ENCODE measurements around the gene MMP10. TPM values are rescaled to one million over a fixed set of nuclear protein-coding genes. Genes with fewer than 3 reads are reported as not detected.

MMP10 gene
- total and polyA plus RNA-seq, 2 experiments from 2014 or later, result 0.10 TPM; not detected in 1

DNA sequence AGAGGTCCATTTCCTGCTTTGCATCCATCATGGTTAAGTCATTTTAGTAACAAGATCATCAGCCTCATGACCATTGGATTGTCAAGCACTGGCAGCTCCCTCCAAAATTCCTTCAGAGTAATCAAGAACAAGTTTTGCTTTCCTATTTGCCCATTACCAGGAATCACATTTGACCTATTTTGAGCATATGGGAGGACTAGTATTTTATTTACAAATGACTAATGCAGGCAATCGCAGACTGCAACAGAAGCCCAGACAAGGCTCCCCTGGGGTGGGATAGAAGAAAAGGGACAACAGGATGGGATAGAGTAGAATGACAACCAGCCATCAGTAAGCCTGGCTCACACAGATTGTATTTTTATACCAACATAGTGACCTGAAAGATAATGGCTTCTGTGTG, 9.1 kb downstream of the MMP10 start:
- H3K79me2 ChIP-seq (replicated peaks; ENCODE audit: insufficient read depth), result no peaks in the 10 kb centered on the region
- peaks cover 8% of the 10 kb centered on the region for H3K9me2 ChIP-seq (ENCODE audit: insufficient read depth)
- no peaks in the 10 kb centered on the region for H4K20me1 ChIP-seq (replicated peaks; ENCODE audit: insufficient read depth)
- no peak overlapping the region for H3K27ac ChIP-seq (ENCODE audit: low read depth)
- no peaks in the 10 kb centered on the region for H3K36me3 ChIP-seq (ENCODE audit: insufficient read depth)
- no peaks in the 10 kb centered on the region for H3K4me1 Mint-ChIP-seq
- H3K4me3 ChIP-seq, result no peak overlapping the region
- ATAC-seq (no peak), DNase-seq (ENCODE audit: low spot score) (no peak)
- H3K4me2 ChIP-seq, result no peak overlapping the region
- TF ChIP-seq CREB1 (CRISPR knock-in tag; IDR thresholded peaks at IDR 0.05; ENCODE audit: low read depth) (no peak), STAT1 (IDR thresholded peaks at IDR 0.05; ENCODE audit: unreplicated experiment) (no peak), POLR2AphosphoS5 (IDR thresholded peaks at IDR 0.05; ENCODE audit: low read depth) (no peak), EZH2 (IDR thresholded peaks at IDR 0.05; ENCODE audit: low read depth, unreplicated experiment) (no peak), NANOG (IDR thresholded peaks at IDR 0.05; ENCODE audit: borderline replicate concordance) (no peak), EZH2phosphoT487 (IDR thresholded peaks at IDR 0.05; ENCODE audit: unreplicated experiment) (no peak), JUNB (IDR thresholded peaks at IDR 0.05; ENCODE audit: unreplicated experiment) (no peak), ZNF114 (CRISPR knock-in tag; IDR thresholded peaks at IDR 0.05) (no peak), ZNF331 (CRISPR knock-in tag; IDR thresholded peaks at IDR 0.05; ENCODE audit: low read depth) (no peak)
- TF ChIP-seq, protein P1, sequence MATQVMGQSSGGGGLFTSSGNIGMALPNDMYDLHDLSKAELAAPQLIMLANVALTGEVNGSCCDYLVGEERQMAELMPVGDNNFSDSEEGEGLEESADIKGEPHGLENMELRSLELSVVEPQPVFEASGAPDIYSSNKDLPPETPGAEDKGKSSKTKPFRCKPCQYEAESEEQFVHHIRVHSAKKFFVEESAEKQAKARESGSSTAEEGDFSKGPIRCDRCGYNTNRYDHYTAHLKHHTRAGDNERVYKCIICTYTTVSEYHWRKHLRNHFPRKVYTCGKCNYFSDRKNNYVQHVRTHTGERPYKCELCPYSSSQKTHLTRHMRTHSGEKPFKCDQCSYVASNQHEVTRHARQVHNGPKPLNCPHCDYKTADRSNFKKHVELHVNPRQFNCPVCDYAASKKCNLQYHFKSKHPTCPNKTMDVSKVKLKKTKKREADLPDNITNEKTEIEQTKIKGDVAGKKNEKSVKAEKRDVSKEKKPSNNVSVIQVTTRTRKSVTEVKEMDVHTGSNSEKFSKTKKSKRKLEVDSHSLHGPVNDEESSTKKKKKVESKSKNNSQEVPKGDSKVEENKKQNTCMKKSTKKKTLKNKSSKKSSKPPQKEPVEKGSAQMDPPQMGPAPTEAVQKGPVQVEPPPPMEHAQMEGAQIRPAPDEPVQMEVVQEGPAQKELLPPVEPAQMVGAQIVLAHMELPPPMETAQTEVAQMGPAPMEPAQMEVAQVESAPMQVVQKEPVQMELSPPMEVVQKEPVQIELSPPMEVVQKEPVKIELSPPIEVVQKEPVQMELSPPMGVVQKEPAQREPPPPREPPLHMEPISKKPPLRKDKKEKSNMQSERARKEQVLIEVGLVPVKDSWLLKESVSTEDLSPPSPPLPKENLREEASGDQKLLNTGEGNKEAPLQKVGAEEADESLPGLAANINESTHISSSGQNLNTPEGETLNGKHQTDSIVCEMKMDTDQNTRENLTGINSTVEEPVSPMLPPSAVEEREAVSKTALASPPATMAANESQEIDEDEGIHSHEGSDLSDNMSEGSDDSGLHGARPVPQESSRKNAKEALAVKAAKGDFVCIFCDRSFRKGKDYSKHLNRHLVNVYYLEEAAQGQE (IDR thresholded peaks at IDR 0.05; ENCODE audit: unreplicated experiment), result no peak
- TF ChIP-seq, protein P2, sequence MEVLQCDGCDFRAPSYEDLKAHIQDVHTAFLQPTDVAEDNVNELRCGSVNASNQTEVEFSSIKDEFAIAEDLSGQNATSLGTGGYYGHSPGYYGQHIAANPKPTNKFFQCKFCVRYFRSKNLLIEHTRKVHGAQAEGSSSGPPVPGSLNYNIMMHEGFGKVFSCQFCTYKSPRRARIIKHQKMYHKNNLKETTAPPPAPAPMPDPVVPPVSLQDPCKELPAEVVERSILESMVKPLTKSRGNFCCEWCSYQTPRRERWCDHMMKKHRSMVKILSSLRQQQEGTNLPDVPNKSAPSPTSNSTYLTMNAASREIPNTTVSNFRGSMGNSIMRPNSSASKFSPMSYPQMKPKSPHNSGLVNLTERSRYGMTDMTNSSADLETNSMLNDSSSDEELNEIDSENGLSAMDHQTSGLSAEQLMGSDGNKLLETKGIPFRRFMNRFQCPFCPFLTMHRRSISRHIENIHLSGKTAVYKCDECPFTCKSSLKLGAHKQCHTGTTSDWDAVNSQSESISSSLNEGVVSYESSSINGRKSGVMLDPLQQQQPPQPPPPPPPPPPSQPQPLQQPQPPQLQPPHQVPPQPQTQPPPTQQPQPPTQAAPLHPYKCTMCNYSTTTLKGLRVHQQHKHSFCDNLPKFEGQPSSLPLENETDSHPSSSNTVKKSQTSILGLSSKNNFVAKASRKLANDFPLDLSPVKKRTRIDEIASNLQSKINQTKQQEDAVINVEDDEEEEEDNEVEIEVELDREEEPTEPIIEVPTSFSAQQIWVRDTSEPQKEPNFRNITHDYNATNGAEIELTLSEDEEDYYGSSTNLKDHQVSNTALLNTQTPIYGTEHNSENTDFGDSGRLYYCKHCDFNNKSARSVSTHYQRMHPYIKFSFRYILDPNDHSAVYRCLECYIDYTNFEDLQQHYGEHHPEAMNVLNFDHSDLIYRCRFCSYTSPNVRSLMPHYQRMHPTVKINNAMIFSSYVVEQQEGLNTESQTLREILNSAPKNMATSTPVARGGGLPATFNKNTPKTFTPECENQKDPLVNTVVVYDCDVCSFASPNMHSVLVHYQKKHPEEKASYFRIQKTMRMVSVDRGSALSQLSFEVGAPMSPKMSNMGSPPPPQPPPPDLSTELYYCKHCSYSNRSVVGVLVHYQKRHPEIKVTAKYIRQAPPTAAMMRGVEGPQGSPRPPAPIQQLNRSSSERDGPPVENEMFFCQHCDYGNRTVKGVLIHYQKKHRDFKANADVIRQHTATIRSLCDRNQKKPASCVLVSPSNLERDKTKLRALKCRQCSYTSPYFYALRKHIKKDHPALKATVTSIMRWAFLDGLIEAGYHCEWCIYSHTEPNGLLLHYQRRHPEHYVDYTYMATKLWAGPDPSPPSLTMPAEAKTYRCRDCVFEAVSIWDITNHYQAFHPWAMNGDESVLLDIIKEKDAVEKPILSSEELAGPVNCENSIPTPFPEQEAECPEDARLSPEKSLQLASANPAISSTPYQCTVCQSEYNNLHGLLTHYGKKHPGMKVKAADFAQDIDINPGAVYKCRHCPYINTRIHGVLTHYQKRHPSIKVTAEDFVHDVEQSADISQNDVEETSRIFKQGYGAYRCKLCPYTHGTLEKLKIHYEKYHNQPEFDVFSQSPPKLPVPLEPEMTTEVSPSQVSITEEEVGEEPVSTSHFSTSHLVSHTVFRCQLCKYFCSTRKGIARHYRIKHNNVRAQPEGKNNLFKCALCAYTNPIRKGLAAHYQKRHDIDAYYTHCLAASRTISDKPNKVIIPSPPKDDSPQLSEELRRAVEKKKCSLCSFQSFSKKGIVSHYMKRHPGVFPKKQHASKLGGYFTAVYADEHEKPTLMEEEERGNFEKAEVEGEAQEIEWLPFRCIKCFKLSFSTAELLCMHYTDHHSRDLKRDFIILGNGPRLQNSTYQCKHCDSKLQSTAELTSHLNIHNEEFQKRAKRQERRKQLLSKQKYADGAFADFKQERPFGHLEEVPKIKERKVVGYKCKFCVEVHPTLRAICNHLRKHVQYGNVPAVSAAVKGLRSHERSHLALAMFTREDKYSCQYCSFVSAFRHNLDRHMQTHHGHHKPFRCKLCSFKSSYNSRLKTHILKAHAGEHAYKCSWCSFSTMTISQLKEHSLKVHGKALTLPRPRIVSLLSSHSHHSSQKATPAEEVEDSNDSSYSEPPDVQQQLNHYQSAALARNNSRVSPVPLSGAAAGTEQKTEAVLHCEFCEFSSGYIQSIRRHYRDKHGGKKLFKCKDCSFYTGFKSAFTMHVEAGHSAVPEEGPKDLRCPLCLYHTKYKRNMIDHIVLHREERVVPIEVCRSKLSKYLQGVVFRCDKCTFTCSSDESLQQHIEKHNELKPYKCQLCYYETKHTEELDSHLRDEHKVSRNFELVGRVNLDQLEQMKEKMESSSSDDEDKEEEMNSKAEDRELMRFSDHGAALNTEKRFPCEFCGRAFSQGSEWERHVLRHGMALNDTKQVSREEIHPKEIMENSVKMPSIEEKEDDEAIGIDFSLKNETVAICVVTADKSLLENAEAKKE (CRISPR knock-in tag; IDR thresholded peaks at IDR 0.05), result no peak
- TF ChIP-seq, protein P3, sequence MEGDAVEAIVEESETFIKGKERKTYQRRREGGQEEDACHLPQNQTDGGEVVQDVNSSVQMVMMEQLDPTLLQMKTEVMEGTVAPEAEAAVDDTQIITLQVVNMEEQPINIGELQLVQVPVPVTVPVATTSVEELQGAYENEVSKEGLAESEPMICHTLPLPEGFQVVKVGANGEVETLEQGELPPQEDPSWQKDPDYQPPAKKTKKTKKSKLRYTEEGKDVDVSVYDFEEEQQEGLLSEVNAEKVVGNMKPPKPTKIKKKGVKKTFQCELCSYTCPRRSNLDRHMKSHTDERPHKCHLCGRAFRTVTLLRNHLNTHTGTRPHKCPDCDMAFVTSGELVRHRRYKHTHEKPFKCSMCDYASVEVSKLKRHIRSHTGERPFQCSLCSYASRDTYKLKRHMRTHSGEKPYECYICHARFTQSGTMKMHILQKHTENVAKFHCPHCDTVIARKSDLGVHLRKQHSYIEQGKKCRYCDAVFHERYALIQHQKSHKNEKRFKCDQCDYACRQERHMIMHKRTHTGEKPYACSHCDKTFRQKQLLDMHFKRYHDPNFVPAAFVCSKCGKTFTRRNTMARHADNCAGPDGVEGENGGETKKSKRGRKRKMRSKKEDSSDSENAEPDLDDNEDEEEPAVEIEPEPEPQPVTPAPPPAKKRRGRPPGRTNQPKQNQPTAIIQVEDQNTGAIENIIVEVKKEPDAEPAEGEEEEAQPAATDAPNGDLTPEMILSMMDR (conservative IDR thresholded peaks at IDR 0.05; ENCODE audit: low read depth in 2 of 2), result no peak
- TF ChIP-seq, protein P4, sequence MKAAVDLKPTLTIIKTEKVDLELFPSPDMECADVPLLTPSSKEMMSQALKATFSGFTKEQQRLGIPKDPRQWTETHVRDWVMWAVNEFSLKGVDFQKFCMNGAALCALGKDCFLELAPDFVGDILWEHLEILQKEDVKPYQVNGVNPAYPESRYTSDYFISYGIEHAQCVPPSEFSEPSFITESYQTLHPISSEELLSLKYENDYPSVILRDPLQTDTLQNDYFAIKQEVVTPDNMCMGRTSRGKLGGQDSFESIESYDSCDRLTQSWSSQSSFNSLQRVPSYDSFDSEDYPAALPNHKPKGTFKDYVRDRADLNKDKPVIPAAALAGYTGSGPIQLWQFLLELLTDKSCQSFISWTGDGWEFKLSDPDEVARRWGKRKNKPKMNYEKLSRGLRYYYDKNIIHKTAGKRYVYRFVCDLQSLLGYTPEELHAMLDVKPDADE (IDR thresholded peaks at IDR 0.05), result no peak
- no peak overlapping the region for H3K27ac Mint-ChIP-seq
- no peaks in the 10 kb centered on the region for H3K4me1 ChIP-seq (ENCODE audit: insufficient read depth)
- H2AFZ ChIP-seq, result no peak overlapping the region
- no peaks in the 10 kb centered on the region for H3K27me3 Mint-ChIP-seq (ENCODE audit: insufficient read depth, low read depth, poor library complexity)
- H3K4me3 Mint-ChIP-seq, result no peak overlapping the region
- H3F3A ChIP-seq (replicated peaks; ENCODE audit: low read depth), result no peaks in the 10 kb centered on the region
- no peaks in the 10 kb centered on the region for H3K36me3 Mint-ChIP-seq (ENCODE audit: low read depth)
- no peaks in the 10 kb centered on the region; the same call in 2 of the 3 replicates for H3K9me3 Mint-ChIP-seq
- no peaks in the 10 kb centered on the region for H3K27me3 ChIP-seq (ENCODE audit: insufficient read depth)

Measured in GM23338 (cell line).